ENCODE results near the gene SELENOV. TPM values are rescaled to one million over a fixed set of nuclear protein-coding genes. Genes with fewer than 3 reads are reported as not detected.

SELENOV gene
- total RNA-seq, 1 experiment from 2014 or later, result not detected

DNA sequence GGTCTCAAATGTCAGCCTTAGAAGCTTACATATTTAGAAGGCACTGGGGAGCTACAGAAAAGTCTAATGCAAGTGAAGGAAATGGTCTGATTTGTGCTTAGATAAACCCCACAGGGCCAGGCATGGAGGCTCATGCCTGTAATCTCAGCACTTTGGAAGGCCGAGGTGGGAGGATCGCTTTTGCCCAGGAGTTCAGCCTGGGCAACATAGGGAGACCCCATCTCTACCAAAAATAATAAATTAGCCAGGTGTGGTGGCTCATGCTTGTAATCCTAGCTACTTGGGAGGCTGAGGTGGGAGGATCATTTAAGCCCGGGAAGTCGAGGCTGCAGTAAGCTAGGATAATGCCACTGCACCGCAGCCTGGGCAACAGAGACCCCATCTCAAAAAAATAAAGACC is 18.9 kb upstream of the SELENOV start:
- TF ChIP-seq, protein P1, sequence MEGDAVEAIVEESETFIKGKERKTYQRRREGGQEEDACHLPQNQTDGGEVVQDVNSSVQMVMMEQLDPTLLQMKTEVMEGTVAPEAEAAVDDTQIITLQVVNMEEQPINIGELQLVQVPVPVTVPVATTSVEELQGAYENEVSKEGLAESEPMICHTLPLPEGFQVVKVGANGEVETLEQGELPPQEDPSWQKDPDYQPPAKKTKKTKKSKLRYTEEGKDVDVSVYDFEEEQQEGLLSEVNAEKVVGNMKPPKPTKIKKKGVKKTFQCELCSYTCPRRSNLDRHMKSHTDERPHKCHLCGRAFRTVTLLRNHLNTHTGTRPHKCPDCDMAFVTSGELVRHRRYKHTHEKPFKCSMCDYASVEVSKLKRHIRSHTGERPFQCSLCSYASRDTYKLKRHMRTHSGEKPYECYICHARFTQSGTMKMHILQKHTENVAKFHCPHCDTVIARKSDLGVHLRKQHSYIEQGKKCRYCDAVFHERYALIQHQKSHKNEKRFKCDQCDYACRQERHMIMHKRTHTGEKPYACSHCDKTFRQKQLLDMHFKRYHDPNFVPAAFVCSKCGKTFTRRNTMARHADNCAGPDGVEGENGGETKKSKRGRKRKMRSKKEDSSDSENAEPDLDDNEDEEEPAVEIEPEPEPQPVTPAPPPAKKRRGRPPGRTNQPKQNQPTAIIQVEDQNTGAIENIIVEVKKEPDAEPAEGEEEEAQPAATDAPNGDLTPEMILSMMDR (IDR thresholded peaks at IDR 0.05; ENCODE audit: unreplicated experiment), result no peak
- CTCF ChIA-PET, result interaction anchor here (0.8 kb wide), 1 partner anchor 60 kb away, joined by 5 read pairs; the partner anchor contains the start of gene RPS16
- Mint-ChIP-seq H3K4me3 (ENCODE audit: low read depth, unreplicated experiment) (no peak overlapping the region), H3K36me3 (ENCODE audit: insufficient read depth, unreplicated experiment) (peaks cover 7% of the 10 kb centered on the region), H3K4me1 (ENCODE audit: low read depth, unreplicated experiment) (peaks cover 22% of the 10 kb centered on the region), H3K27ac (ENCODE audit: unreplicated experiment) (no peak overlapping the region), H3K9me3 (ENCODE audit: low read depth, unreplicated experiment) (no peaks in the 10 kb centered on the region), H3K27me3 (ENCODE audit: unreplicated experiment) (peaks cover 57% of the 10 kb centered on the region)
- BruUV-seq (replicated peaks), result no TSS peak
- no peak for DNase-seq
- intact Hi-C loops (cut with micrococcal nuclease; ENCODE audit: unreplicated experiment), result loop anchor here (5.0 kb wide), 1 partner anchor 36 kb away; the partner anchor contains the start of gene EID2B

DNA sequence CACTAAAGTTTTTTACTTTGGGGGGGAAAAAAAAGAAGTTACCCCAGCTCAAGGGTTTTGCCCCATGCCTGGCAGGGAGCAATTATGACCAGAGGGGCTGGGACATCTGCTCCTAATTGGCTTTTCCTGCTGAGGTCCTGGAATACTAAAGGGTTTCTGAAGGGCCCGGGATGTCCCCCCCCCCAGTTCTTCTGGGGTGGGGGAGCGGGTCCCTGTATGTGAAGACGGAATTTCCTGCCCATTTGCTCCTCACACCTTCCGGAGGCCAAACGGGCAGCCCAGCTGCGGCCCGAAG is 17.3 kb upstream of the SELENOV start:
- intact Hi-C loops (cut with micrococcal nuclease; ENCODE audit: unreplicated experiment), result loop anchor here (5.0 kb wide), 1 partner anchor 35 kb away; the partner anchor contains the start of gene EID2B
- Mint-ChIP-seq H3K27ac (ENCODE audit: unreplicated experiment) (no peak overlapping the region), H3K9me3 (ENCODE audit: low read depth, unreplicated experiment) (no peaks in the 10 kb centered on the region), H3K27me3 (ENCODE audit: unreplicated experiment) (peaks cover 64% of the 10 kb centered on the region), H3K4me1 (ENCODE audit: low read depth, unreplicated experiment) (peaks cover 22% of the 10 kb centered on the region), H3K4me3 (ENCODE audit: low read depth, unreplicated experiment) (peak overlapping the region; percentile 58), H3K36me3 (ENCODE audit: insufficient read depth, unreplicated experiment) (peaks cover 7% of the 10 kb centered on the region)
- CTCF ChIA-PET, result interaction anchor here (0.5 to 1.5 kb wide), 7 partner anchors 13 to 849 kb away, joined by 3 to 6 read pairs (median 3); partner anchors contain the start of genes DYRK1B, EID2 and SELENOV
- no peak for DNase-seq
- TF ChIP-seq, protein P1 (IDR thresholded peaks at IDR 0.05; ENCODE audit: unreplicated experiment), result no peak
- BruUV-seq (replicated peaks), result no TSS peak

DNA sequence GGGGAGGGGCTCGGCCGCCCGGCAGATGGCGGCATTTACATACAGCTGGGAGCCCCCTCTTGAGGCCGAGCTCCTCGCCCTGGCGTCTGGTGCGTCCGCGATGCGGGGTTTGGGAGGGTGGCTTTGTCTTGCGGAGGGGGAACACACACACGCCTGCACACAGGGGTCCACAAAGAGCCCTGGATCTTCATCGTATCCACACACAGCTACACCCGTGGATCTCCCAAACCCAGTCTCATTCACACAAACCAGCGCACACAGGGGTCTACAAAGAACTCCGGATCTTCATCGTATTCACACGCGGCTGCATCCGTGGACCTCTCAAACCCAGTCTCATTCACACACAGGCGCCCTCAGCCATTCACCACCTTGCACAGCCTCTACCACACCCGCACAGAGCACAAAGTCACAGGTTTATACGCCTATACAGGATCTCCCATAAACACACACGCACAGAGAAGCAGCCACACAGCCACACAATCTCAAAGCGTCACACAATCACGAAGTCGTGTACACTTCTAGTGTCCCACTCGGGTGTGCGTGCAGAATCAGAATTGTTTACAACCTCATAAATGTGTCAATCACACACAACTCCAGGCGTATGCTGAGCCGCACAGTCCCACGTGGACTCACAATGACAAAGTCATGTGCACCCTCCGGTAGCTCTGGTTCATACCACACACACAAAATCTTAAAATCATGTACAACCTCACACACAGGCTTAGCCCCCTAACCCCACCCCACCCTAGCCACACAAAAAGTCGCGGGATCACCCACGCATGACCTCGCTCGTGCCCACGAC is 16.7 kb upstream of the SELENOV start:
- Mint-ChIP-seq H3K4me1 (ENCODE audit: low read depth, unreplicated experiment) (peaks cover 22% of the 10 kb centered on the region), H3K36me3 (ENCODE audit: insufficient read depth, unreplicated experiment) (peaks cover 7% of the 10 kb centered on the region), H3K27ac (ENCODE audit: unreplicated experiment) (no peak overlapping the region), H3K27me3 (ENCODE audit: unreplicated experiment) (peaks cover 69% of the 10 kb centered on the region), H3K4me3 (ENCODE audit: low read depth, unreplicated experiment) (peak overlapping the region; percentile 58), H3K9me3 (ENCODE audit: low read depth, unreplicated experiment) (no peaks in the 10 kb centered on the region)
- BruUV-seq (replicated peaks), result no TSS peak
- CTCF ChIA-PET, result interaction anchor here (0.5 to 1.5 kb wide), 7 partner anchors 13 to 848 kb away, joined by 3 to 6 read pairs (median 3); partner anchors contain the start of genes DYRK1B, EID2 and SELENOV
- intact Hi-C loops (cut with micrococcal nuclease; ENCODE audit: unreplicated experiment), result loop anchor here (5.0 kb wide), 1 partner anchor 34 kb away; the partner anchor contains the start of gene EID2B
- DNase-seq, result peak; percentile 65
- TF ChIP-seq, protein P1 (IDR thresholded peaks at IDR 0.05; ENCODE audit: unreplicated experiment), result peak; percentile 41

DNA sequence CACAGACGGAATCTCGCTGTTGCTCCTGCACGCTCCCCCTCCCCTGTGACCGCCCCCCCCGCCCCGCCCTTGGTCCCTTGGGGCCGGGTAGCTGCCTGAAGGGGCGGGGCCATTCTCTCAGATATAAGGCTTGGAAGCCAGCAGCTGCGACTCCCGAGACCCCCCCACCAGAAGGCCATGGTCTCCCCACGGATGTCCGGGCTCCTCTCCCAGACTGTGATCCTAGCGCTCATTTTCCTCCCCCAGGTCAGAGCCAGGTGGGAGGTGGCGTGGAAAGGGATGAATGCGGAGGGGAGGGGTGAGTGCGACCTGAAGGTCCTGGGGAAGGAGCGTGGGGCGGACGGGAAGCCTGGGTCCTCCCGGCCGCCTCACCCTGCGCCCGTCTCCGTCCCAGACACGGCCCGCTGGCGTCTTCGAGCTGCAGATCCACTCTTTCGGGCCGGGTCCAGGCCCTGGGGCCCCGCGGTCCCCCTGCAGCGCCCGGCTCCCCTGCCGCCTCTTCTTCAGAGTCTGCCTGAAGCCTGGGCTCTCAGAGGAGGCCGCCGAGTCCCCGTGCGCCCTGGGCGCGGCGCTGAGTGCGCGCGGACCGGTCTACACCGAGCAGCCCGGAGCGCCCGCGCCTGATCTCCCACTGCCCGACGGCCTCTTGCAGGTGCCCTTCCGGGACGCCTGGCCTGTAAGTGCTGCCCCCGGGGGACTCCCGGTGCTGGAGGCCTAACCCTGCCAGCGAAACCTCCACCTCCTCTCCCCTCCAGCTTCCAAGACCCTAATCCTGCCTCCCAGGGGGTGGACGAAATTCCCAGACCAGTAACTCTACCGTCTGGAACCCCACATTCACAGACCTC is 15.9 kb upstream of the SELENOV start, which contains the start of gene DLL3:
Gene DLL3 (plus strand): TSS at position 150 of the 845 bp plus-strand sequence. CDS start 28 bp downstream, at position 178.
- H3K27ac Mint-ChIP-seq (ENCODE audit: unreplicated experiment), result no peak within 1 kb of the TSS
- H3K27me3 Mint-ChIP-seq (ENCODE audit: unreplicated experiment), result peaks cover 78% of the 10 kb centered on the region

More for the DNA sequence above, 15.9 kb upstream of the SELENOV start, which contains the start of gene DLL3:
- CTCF ChIA-PET, result no interaction called here
- BruUV-seq (replicated peaks), result no TSS peak
- TF ChIP-seq, protein P1 (IDR thresholded peaks at IDR 0.05; ENCODE audit: unreplicated experiment), result no peak
- Mint-ChIP-seq H3K4me1 (ENCODE audit: low read depth, unreplicated experiment) (peaks cover 22% of the 10 kb centered on the region), H3K9me3 (ENCODE audit: low read depth, unreplicated experiment) (no peaks in the 10 kb centered on the region), H3K36me3 (ENCODE audit: insufficient read depth, unreplicated experiment) (peaks cover under 1% of the 10 kb centered on the region), H3K4me3 (ENCODE audit: low read depth, unreplicated experiment) (peak within 1 kb of the TSS; percentile 58)
- peak; percentile 47 for DNase-seq
- intact Hi-C loops (cut with micrococcal nuclease; ENCODE audit: unreplicated experiment), result loop anchor here (5.0 kb wide), 1 partner anchor 33 kb away; the partner anchor contains the start of gene EID2B

All from Calu3 (cell line).